Frontal cortex (tissue), 4 donors: ENCODE measurements around the gene VPS18. TPM values are rescaled to one million over a fixed set of nuclear protein-coding genes. Genes with fewer than 3 reads are reported as not detected.
"Not testable (repeated sequence)": the region's sequence is repeated elsewhere in the genome, so short reads cannot be mapped to it uniquely, and the experiment has no call there.

Experiments used
- DNase-seq, 2 donors: peaks; one replicate each; pipeline ENCODE4 v3.0.0; 2012; ENCODE audit warnings: low spot score in 2 of 2
- FAIRE-seq: peaks from 2 replicates; lab custom pipeline; 2012; peaks lifted over from hg19 to GRCh38; lab: Jason Lieb, UNC
- total RNA-seq: library from RNA; depleted of rRNA; stranded (reverse); fragments of >200 nt; gene quantifications from one replicate; pipeline ENCODE4 v1.2.3, GENCODE V29; 2014
- donor health status: control.
- donor health status: control.
- donor health status: control.

The VPS18 gene
- 29.8 TPM for total RNA-seq

GRCh38 chr15:40893733-40894680, at the start of gene VPS18:
TSS of gene VPS18 (plus strand) at chr15:40894450. CDS start at chr15:40894769, 319 bp downstream.
- peak; percentile 88 to 98 for DNase-seq
- FAIRE-seq: no peak

GRCh38 chr15:40844696-40845030, 49.6 kb upstream of the VPS18 start:
- DNase-seq (no peak), FAIRE-seq (no peak)

DNA sequence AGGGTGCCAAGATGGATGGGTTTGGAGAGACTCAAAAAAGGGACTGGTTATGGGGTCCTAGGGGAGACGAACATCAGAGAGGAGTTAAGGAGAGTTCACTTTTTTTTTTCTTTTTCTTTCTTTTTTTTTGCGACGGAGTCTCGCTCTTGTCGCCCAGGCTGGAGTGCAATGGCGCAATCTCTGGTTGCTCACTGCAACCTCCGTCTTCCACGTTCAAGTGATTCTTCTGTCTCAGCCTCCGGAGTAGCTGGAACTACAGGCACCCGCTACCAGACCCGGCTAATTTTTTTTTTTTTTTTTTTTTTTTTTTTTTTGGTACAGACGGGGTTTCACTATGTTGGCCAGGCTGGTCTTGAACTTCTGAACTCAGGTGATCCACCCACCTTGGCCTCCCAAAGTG, 49.2 kb upstream of the VPS18 start:
- FAIRE-seq: no peak
- DNase-seq: no peak

DNA sequence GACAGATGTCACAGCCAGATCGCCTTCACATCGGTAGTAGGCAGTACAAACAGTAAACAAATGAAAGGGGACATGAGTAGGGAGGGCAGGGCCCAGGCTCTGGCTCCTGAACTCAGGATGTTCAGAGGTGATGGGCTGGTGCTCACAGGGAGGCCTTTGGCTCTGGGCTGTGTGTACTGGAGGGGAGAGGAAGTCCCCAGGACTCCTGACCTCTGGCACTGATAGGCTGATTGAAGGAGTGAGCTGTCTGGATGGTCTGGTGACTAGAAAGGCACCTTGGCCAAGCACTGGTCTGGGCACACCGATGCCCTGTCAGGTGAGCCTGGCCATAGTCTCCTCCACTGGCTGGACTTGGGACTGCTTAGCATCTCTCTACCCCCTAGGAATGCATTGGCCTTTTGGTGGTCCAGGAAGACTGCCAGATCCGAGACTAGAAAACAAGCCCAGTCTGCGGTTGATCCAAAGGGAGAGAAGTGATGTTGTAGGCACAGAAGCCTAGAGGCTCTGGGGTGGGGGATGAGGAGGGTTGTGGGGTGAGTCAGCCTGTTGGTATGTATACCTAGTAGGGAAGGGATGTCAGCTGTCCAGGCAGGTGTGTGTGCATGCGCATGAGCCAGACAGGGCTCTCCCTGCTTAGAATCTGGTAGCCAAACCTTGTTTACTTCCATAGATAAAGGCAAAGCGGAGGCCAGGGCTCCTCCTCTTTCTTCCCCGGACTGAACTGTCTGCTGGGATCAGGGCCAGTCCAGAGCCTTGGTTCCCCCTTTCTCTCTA, 48.6 kb upstream of the VPS18 start:
- FAIRE-seq (no peak), DNase-seq (no peak)

DNA sequence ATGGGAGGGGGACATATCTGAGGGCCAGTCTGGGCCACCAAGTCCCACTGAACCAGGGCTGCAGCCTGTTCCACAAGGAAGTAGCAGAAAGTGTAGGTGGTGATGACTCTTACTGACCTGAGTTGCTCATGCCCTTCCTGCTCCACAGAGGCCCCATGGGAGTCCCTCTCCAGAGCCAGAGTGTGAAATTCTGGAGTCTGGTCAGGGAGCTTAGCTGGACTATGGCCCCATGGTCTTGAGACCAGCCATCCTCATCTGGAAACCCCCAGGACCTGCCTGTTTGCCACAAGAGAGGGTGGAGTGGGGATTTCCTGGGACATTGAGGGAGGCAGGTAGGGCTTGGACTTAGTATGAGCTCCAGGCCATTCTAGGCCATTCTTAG, 47.4 kb upstream of the VPS18 start:
- DNase-seq (no peak), FAIRE-seq (no peak)

GRCh38 chr15:40847223-40847961, 46.9 kb upstream of the VPS18 start:
- FAIRE-seq (no peak), DNase-seq (no peak)

DNA sequence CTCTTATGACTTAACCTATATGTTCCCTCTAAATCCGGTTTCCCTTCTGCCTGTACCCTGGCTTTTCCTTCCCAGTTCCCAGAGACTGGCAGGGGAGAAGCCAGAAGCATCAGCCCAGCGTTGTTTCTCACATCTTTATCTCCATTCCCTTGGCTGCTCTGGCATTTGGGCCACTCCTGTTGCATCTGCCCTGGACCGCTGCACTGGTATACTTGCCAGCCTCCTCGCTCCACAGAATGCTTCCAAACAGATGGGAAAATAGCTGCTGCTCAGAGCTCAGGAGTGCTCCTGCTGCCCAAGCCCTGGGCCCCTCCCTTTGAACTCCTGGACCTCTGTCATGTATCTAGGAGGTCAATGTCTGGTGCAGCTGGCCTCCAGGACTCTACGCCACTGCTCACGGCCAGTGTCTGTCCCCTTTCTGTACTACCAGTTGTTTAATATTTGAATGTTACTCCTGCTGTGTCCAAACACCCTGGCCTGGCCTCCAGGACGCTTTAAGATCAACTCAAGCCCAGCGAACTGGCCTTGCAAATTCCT, 43.6 kb upstream of the VPS18 start:
- DNase-seq: no peak
- FAIRE-seq: no peak

GRCh38 chr15:40852529-40852928, 41.7 kb upstream of the VPS18 start:
- no peak for DNase-seq
- FAIRE-seq: no peak

- FAIRE-seq (no peak), DNase-seq (no peak)
Measured at GRCh38 chr15:40853241-40853890, 40.9 kb upstream of the VPS18 start.

- FAIRE-seq (no peak), DNase-seq (no peak)
Measured at GRCh38 chr15:40854161-40854560, 40.1 kb upstream of the VPS18 start.

- DNase-seq (no peak), FAIRE-seq (no peak)
Measured at GRCh38 chr15:40855706-40856234, 38.5 kb upstream of the VPS18 start.

DNA sequence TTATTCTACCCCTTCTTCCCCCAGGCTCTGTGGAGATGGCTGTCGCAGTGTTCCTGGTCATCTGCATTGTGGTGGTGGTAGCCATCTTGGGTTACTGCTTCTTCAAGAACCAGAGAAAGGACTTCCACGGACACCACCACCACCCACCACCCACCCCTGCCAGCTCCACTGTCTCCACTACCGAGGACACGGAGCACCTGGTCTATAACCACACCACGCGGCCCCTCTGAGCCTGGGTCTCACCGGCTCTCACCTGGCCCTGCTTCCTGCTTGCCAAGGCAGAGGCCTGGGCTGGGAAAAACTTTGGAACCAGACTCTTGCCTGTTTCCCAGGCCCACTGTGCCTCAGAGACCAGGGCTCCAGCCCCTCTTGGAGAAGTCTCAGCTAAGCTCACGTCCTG, 37.5 kb upstream of the VPS18 start:
- FAIRE-seq (no peak), DNase-seq (no peak)

GRCh38 chr15:40857601-40858341, 36.5 kb upstream of the VPS18 start:
- no peak for FAIRE-seq

DNA sequence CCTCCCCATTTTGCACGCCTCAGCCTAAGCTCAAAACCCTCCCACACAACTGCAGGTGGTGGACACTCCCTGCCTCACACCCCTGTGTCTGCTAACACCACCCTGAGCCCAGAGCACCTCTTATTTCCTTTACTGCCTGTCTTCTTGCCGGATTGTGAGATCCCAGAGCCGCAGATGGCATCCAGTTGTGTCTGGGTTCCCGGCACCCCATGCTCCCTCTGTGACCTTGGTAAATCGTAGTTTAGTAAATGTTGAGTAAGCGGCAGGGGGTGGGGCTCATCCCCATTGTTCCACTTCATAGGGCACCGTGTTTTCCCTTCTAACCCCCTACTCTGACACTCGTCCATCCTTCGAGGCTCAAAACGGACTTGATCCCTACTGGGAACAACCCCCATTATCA, 35.5 kb upstream of the VPS18 start:
- DNase-seq: no peak

More at GRCh38 chr15:40857601-40858341, 36.5 kb upstream of the VPS18 start:
- DNase-seq: peak; percentile 58 to 83

DNA sequence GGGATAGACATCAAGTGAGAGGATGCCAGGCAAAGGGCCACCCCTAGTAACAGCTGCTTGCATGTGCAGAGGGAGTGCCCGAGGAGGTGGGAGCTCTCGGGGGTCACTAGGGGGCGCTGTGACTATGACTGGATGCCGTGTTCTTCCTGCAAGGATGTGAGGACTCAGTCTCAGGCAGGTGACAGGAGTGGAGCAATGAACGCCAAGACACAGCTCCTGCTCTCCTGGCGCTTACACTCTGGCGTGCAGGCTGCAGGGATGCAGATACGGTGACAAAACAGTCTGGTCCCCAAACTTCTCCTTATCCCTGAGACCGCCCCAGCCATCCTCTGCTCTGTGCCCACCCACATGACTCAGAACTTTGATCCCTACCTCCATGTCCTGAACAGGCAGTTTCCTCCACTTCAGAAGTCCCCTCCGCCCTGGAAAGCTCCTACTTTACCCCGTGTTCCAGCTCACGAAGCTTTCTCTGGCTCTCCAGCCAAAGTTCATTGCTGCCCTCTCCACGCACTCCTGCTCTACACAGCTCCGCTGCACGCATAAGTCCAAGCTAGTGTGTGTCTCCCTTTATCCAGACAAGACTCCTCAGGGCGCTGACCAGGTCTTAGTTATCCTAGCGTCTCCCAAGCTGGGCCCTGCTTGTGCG, 34.9 kb upstream of the VPS18 start:
- FAIRE-seq (no peak), DNase-seq (peak in 1 of 2 donors; percentile 53)

More for the DNA sequence above, 35.5 kb upstream of the VPS18 start:
- FAIRE-seq: no peak

DNA sequence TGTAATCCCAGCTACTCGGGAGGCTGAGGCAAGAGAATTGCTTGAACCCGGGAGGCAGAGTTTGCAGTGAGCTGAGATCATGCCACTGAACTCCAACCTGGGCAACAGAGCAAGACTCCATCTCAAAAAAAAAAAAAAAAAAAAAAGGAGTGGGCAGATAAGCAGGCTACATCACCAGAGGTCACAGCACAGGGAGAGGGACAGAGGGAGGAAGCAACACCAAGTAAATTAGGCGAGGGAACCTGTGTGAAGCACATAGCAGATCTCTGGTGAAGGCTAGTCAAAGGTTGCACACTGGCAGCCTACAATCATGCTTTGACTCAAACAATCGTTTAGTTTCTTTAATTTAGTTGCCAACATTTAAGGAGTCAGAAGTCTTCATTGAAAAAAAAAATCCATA, 33.1 kb upstream of the VPS18 start:
- not testable (repeated sequence) for FAIRE-seq, DNase-seq

- FAIRE-seq (no peak), DNase-seq (no peak)
Measured at GRCh38 chr15:40863660-40864270, 30.5 kb upstream of the VPS18 start.

DNA sequence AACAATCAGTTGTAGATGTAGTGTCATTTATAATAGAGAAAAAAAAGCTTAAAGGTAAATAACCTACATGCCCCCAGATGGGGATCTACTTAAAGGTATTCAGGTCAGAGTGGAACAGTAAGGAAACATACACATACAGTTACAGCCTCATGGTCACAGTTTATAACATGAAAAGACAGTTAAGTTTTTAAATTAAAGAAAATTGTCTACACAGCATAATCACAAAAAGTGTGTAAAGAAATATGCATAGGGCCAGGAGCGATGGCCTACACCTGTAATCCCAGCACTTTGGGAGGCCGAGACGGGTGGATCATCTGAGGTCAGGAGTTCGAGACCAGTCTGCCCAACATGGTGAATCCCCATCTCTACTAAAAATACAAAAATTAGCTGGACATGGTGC, 27.1 kb upstream of the VPS18 start:
- no peak for DNase-seq
- FAIRE-seq: no peak
